DMS53 treated with DMSO at 0.1 percent for 48 hours (cell line): Measurements from ENCODE around the gene GLP2R.

Experiments used
- DNase-seq: peaks from one replicate; lab custom pipeline; 2025; ENCODE audit not compliant: unreplicated experiment; lab: John Stamatoyannopoulos, UW

The GLP2R gene

DNA sequence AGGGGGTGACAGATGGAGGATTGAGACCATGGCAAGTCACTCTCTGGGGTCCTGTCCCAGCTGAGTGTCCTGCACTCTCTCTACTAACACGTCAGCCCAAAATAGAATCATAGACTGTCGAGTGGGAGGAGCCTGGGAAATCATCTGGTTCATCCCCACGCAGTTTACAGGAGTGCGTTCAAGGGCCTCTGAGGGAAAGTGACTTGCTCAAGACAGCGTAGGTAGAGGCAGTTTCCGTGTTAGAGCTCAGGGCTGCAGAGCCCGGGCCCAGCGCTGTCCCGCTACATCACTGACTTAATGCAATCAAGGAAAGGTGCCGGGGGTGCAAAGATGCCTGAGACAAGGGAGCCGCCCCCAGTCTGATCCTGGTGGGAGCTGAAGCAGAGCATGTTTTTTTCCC, 14.2 kb upstream of the GLP2R start:
- no peak for DNase-seq

GRCh38 chr17:9813166-9813565, 12.6 kb upstream of the GLP2R start:
- DNase-seq: no peak

- no peak for DNase-seq
Measured at GRCh38 chr17:9814337-9814945, 11.3 kb upstream of the GLP2R start.

DNA sequence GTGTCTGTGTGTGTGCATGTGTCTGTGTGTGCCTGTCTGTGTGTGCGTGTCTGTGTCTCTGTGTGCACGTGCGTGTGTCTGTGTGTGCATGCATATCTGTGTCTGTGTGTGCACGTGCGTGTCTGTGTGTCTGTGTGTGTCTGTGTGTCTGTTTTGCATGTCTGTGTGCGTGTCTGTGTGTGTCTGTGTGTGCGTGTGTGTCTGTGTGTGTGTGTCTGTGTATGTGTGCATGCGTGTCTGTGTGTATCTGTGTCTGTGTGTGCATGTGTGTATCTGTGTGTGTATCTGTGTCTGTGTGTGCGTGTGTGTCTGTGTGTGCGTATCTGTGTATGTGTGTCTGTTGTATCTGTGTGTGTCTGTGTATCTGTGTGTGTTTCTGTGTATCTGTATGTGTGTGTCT, 9.3 kb upstream of the GLP2R start:
- DNase-seq: no peak

- DNase-seq: peak; percentile 14
Measured at GRCh38 chr17:9817086-9817485, 8.6 kb upstream of the GLP2R start.

- no peak for DNase-seq
Measured at GRCh38 chr17:9818760-9819159, 7.0 kb upstream of the GLP2R start.

DNA sequence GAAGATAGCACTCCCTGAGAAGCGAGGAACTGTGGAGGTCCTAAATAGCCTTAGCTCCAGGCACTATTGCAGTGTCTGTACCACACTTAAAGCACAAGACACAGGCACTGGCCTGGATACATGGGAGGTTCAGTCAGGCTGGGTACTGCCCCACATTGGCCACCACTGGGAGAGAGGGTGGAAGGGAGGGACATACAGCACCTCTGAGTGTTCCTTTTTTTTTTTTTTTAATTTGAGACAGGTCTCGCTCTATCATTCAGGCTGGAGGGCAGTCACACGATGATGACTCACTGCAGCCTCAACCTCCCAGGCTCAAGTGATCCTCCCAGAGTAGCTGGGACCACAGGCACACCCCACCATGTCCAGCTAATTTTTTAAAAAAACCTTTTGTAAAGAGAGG, 5.3 kb upstream of the GLP2R start:
- no peak for DNase-seq

DNA sequence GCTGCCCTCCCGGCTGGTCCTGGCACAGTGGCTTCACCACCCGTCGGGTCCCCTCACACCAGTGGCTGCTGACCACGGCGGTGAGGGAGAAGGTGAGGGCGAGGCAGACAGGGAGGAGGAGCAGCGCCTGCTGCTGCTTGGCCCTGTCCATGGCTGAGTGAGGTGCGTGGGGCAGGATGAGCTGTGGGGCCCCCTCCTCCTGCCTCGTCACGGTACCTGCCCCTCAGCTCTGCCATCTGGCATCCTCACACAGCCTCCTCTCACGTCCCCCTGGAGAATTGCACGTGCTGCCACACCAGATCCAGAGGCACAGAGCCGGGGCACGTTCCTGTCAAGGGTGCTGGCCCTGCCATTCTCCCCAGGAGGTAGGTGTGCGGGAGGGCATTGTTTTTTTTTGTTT, 3.8 kb upstream of the GLP2R start, which contains the start of gene GSG1L2:
TSS of gene GSG1L2 (minus strand) at position 159 of the 400 bp plus-strand sequence. CDS start at position 151, 8 bp downstream.
- DNase-seq: no peak

GRCh38 chr17:9824094-9824493, 1.6 kb upstream of the GLP2R start:
- no peak for DNase-seq

- no peak for DNase-seq
Measured at GRCh38 chr17:9824797-9825338, 856 bp upstream of the GLP2R start.

DNA sequence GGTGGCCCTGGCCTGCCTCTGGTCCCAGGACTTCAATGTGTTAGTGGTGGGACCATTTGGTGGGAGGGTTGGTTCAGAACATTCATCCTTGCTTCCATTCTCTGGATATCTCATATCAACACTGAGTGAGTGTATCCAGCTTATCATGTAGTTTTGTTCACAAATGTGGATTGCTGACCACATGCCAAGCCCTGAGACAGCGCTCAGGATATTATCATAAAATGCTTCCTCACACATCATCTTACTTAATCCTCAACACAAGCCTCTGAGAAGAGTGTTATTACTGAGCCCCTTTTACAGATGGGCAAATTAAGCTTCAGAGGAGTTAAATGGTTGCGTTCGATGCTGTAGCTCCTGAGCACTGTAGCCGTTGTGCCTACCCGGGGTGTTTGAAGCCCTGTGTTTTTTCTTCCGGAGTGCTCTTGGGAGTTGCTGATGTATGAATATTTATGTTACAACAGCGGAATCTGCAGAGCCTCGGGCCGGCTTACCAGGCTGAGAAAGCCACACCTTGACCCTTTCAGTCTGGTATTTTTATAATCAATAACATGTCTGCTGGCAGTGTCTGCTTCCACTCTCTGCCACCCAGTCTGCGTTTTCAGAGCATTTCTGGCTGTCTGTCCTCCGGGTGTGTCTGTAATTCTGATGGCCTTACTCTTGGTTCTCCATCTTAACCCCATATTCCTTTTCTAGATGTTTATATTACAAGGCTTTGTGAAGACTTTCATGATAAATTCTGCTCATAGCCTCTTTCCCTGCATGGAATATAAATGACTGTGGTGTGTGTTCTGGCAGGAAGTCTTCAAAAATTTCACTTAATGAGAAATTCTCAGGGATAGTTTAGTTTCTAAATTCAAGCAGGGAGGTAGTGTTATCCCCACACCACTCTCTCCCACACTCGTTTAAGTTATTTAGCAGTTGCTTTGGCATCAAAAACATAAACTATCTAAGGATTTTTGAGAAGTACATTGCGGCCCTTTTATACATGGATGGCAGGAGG, 2.9 kb downstream of the GLP2R start:
- no peak for DNase-seq

DNA sequence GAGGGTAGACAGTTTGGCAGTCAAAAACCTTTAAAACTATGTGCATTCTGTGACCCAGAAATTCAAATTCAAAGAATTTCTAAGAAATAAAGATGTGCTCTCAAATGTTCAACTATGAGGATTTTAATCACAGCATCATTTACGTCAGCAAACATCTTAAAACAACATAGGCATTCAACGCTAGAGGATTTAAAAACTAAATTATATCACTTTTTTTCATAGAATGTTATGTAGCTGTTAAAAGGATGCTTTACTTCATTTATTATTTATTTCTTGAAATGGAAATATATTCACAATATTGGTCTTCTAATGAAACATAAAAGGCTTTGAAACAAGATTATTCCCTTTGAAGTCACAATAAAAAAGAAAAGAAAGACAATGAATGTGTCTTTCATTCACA, 3.6 kb downstream of the GLP2R start:
- no peak for DNase-seq

- no peak for DNase-seq
Measured at GRCh38 chr17:9830711-9831110, 5.0 kb downstream of the GLP2R start.

- DNase-seq: no peak
Measured at GRCh38 chr17:9833922-9834321, 8.2 kb downstream of the GLP2R start.

GRCh38 chr17:9837551-9838471, 12.1 kb downstream of the GLP2R start:
- no peak for DNase-seq

- no peak for DNase-seq
Measured at GRCh38 chr17:9839433-9839832, 13.7 kb downstream of the GLP2R start.

DNA sequence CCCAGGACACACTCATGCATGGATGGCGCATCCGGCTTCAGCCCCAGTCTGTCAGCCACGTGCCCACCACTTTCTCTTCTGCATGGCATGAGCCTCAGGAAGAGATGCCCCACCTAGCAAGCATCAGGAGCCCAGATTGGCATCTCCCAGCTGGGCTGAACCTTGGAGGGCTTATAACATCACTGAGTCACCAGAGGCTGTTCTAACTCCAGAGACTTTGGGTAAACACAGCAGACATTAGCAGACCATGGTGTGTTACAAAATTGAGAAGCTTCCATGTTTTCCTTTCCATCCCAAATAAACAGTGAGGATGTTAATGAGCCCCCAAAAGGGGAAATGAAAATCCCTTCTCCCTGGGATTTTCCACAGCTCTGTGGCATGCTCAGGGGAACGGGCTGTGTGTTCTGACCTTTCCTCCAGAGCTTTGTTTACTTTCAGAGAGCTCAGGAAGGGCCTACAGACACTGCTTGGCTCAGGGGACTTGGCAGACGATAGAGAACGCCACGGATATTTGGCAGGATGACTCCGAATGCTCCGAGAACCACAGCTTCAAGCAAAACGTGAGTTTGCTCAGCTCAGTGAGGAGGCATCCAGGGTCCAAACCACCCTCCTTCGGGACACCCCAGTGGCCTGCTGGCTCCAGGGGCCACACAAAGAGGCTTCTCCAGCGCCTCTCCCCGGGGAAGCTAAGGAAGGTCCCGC, 16.5 kb downstream of the GLP2R start:
- no peak for DNase-seq

DNA sequence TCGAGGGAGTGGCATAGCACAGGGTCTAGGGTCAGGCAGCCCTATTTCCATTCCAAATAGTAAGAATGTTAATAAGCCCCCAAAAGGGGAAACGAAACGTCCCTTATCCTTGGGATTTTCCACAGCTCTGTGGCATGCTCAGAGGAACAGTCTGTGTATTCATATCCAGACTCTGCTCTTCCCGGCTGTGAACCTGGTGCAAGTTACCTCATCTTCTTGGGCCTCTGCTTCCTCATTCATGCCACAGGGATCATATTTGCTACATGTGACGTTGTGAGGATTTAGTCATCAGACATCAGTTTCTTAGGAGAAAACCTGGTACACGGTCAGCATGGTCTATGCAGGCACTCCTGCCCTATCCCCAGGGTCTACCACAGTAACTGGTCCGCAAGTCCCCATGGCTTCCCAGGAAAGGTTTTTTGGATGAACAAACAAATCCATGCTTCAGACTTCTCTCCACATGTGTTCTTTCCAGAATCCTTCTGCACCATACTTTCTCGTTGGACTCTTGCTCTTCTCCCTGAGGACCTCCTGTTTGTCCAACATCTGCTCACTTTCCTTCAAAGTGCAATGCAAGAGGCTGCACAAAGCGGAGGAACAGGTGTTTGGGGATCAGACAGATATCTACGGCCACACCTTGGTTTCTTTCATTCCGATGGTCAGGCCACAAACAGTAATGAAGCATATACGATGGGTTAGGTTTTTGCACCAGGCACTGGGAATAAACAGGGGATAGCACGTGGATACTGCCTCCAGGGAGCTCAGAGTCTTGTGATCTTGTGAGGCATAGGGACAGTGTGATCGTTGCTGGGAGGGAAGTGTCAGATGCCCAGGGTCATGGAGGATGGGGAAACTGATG, 17.7 kb downstream of the GLP2R start:
- DNase-seq: no peak

- DNase-seq: no peak
Measured at GRCh38 chr17:9844153-9844552, 18.4 kb downstream of the GLP2R start.
